HG02970 (cell line): ENCODE data around the gene IL7R.
"Not testable (repeated sequence)": the region's sequence is repeated elsewhere in the genome, so short reads cannot be mapped to it uniquely, and the experiment has no call there.

ENCODE experiments used
- ATAC-seq: cut with Tn5 transposase; IDR thresholded peaks from one replicate; pipeline ENCODE4 v1.9.1; 2021; ENCODE audit warnings: mild to moderate bottlenecking, moderate library complexity, moderate number of reproducible peaks; ENCODE audit not compliant: unreplicated experiment, low FRiP score

Gene IL7R

GRCh38 chr5:35863159-35863558 is 6.5 kb downstream of the IL7R start:
- ATAC-seq: no peak

- ATAC-seq: no peak
These were observed 11.3 kb downstream of the IL7R start for GRCh38 chr5:35867998-35868397.

GRCh38 chr5:35869685-35870277 is 13.1 kb downstream of the IL7R start:
- ATAC-seq: no peak

GRCh38 chr5:35870605-35871004 is 13.9 kb downstream of the IL7R start:
- ATAC-seq: no peak

DNA sequence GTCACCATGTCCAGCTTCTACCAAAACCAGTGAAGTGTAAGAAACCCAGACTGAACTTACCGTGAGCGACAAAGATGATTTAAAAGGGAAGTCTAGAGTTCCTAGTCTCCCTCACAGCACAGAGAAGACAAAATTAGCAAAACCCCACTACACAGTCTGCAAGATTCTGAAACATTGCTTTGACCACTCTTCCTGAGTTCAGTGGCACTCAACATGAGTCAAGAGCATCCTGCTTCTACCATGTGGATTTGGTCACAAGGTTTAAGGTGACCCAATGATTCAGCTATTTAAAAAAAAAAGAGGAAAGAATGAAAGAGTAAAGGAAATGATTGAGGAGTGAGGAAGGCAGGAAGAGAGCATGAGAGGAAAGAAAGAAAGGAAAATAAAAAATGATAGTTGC is 19.8 kb downstream of the IL7R start:
- ATAC-seq: no peak

- ATAC-seq: no peak
These were observed 20.2 kb downstream of the IL7R start for GRCh38 chr5:35876922-35877321.

- ATAC-seq: no peak
These were observed 21.0 kb downstream of the IL7R start for GRCh38 chr5:35877655-35878054.

- no peak for ATAC-seq
These were observed 21.4 kb downstream of the IL7R start for GRCh38 chr5:35878079-35878478.

- no peak for ATAC-seq
These were observed 22.4 kb downstream of the IL7R start for GRCh38 chr5:35879096-35879495.

DNA sequence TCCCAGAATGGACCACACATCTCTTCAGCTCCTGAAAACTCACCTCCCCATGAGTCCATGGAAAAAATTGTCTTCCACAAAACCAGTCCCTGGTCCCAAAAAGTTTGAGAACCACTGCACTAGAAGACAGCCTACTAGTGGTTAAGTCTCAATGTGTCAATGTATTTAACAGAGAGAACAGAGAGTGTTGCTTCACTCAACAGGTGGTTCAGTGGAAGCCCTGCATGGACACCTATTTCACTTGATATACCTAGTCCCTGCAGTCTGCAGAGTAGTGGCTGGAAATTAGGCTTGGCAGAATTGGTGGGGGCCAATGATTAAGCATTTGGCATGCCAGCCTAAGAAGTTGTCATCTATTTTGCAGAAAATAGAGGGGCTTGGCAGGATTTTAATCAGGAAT is 23.0 kb downstream of the IL7R start:
- no peak for ATAC-seq

DNA sequence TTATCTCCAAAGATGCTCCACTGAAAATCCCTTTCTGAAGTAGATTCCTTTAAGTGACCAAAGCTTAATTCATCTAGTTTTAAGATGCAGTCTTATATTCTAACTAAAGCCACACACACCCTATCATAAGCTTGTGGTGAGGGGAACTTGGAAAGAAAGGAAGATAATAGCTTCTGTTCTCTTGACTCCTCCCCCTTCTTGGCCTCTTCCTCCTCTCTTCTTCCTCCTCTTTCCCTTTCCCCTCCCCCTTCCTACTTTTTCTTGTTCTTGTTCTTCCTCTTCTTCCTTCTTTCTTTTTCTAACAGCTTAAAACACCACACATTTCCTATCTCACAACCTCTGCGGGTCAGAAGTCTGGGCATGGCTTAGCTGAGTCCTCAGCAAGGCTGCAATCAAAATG is 23.5 kb downstream of the IL7R start:
- no peak for ATAC-seq

- no peak for ATAC-seq
These were observed 25.1 kb downstream of the IL7R start for GRCh38 chr5:35881758-35882157.

GRCh38 chr5:35884191-35884769 is 27.6 kb downstream of the IL7R start:
- ATAC-seq: no peak

DNA sequence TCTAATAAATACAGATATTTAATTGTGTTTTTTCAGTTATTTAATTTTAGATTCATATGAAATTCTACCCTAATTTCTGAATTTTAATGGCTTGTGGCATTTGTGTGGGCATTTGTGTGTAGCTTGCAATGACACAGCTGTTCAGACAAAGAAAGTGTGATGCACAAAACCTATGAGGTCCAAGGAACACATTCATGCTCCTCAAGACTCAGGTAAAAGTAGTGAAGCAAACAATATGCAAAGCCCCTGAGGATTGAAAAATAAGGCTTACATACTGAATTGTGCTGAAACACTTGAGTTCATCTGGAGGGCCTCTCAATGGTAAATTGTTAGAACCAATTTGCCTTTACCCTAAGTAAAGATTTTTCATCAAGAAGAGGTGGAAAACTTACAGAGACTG is 28.1 kb downstream of the IL7R start:
- no peak for ATAC-seq

DNA sequence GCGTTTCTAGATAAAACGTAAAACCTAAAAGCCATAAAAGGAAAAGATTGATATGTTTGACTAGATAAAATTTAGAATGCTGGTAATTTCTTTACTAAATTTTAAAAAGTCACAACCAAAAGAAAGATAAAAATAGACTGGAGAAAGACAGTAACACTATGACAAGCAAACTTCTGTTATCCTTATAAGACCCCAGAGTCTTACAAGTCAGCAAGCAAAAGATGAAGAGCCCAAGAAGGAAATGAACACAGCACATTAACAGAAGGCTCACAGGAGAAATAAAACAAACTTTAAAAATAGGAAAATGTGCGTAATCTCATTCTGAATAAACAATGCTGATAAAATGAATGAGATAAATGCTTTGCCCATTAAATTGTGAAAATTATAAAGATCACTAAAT is 29.7 kb downstream of the IL7R start:
- ATAC-seq: no peak

DNA sequence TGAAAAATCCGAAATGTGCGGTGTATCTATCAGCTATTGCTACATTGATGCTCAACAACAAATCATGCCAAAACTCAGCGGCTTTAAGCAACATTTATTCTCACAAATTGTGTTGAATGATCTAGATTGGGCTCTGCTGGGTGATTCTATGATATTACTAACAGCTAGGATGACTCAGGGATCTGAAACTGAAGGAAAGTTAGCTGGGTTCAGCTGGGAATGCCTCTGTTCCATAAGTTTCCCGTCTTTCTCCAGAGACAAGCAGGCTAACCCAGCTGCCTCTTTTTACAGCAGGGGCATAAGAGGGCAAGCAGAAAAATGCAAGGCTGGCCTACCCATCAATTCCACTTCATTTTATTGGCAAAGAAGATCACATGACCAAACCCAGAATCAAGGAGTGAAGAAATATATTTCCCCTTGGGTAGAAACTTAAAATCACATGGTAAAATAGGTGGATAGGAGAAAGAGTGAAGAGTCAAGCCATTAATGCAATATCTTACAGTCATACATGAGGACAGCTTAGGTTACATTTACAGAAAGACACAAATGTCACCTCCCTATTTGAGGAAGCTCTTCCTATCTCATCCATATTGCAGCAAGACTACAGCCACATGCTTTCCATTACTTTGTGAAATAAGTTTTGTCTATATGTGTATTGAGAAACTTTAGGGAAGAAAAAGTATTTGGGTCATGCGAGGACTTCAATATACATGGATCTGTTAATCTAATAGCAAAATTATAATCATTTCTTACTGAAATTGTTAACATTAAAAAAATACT is 30.8 kb downstream of the IL7R start:
- no peak for ATAC-seq

- no peak for ATAC-seq
These were observed 33.6 kb downstream of the IL7R start for GRCh38 chr5:35890021-35891020.

DNA sequence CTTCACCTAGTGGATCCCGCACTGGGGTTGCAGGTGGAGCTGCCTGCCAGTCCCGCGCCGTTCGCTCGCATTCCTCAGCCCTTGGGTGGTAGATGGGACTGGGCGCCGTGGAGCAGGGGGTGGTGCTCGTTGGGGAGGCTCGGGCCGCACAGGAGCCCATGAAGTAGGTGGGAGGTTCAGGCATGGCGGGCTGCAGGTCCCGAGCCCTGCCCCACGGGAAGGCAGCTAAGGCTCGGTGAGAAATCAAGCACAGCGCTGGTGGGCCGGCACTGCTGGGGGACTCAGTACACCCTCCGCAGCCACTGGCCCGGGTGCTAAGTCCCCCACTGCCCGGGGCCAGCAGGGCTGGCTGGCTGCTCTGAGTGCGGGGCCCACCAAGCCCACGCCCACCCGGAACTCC is 36.1 kb downstream of the IL7R start:
- not testable (repeated sequence) for ATAC-seq

DNA sequence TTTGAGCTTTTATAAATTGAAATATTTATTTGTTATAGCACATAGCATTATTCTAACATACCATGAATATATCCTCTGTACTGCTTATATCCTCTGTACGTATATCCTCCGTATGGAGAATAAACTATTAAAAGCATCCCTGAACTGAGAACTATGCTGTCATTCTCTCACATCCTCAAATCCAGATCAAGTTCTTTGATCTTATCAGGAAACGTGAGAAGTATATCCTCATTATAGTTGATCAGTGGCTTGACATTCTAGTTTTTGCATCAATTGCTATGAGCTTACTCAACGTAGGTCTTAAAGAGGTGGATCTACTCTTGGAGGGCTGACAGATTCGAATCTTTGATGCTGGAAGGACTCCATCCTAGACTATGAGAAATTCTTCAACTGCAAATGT is 37.4 kb downstream of the IL7R start:
- no peak for ATAC-seq

DNA sequence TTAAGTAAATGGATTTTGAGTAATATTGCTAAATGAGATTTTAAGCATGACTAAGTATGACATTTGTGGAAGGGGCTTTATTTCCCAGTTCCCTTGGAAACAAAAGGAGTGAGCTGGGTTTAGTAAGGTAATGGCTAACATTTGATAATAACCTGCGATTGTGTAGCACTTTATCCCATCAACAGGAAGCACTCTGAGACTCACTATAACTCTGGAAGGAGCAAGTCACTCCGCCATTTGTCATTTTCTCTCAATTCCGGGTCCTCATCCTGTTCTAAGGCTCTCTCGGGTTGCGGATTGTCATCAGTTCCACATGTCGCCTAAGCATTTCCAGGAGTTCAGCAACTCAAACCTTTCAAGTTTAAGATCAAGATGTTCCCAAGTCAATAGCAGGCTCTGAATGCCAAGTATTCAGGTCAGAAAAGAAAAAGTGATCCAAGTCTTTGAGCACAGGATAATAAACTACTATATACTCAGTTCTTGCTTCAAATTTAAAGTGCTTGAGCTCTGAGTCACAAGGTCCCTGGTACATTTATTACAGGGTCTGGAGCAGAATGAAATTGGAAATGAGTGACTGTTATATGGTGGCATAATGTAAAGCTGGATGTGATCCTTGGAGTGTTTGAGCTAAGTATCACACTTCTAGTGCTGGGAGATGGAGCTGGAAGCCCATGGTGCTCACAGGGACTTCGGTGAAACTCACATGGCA is 42.4 kb downstream of the IL7R start:
- no peak for ATAC-seq
